Activated T-cell treated with anti-CD3 and anti-CD28 coated beads for 1 hour (primary cell): Measurements from ENCODE around the gene SIRT6.
"Not testable (repeated sequence)": the region's sequence is repeated elsewhere in the genome, so short reads cannot be mapped to it uniquely, and the experiment has no call there.

ENCODE experiments used
- DNase-seq: peaks from one replicate; pipeline ENCODE4 v3.0.0-alpha.2; 2020; ENCODE audit warnings: low read depth

The SIRT6 gene

GRCh38 chr19:4182084-4182810 lies at the start of gene SIRT6, which contains the start of gene ANKRD24:
Gene SIRT6 (minus strand): TSS chr19:4182563. CDS start chr19:4182539, 24 bp downstream.
Gene ANKRD24 (plus strand): TSS chr19:4182689. CDS start chr19:4186426, 3,737 bp downstream.
- DNase-seq, result peak; percentile 95

- DNase-seq, result not testable (repeated sequence)
Observed at GRCh38 chr19:4232139-4232538, 49.8 kb upstream of the SIRT6 start.

GRCh38 chr19:4231521-4231920 lies 49.2 kb upstream of the SIRT6 start:
- not testable (repeated sequence) for DNase-seq

- DNase-seq, result not testable (repeated sequence)
Observed at GRCh38 chr19:4230237-4230636, 47.9 kb upstream of the SIRT6 start.

- no peak for DNase-seq
Observed at GRCh38 chr19:4229179-4229931, 47.0 kb upstream of the SIRT6 start, which contains the start of gene EBI3. Gene EBI3 (plus strand): TSS chr19:4229523. CDS start chr19:4229551, 28 bp downstream.

- DNase-seq, result no peak
Observed at GRCh38 chr19:4228765-4229178, 46.4 kb upstream of the SIRT6 start.

- DNase-seq, result no peak
Observed at GRCh38 chr19:4227771-4228170, 45.4 kb upstream of the SIRT6 start.

- DNase-seq, result no peak
Observed at GRCh38 chr19:4225885-4226284, 43.5 kb upstream of the SIRT6 start.

- no peak for DNase-seq
Observed at GRCh38 chr19:4224470-4224869, 42.1 kb upstream of the SIRT6 start.

GRCh38 chr19:4220188-4220587 lies 37.8 kb upstream of the SIRT6 start:
- no peak for DNase-seq

- DNase-seq, result not testable (repeated sequence)
Observed at GRCh38 chr19:4218523-4218922, 36.2 kb upstream of the SIRT6 start.

GRCh38 chr19:4217429-4218264 lies 35.3 kb upstream of the SIRT6 start:
- no peak for DNase-seq

- DNase-seq, result no peak
Observed at GRCh38 chr19:4216846-4217245, 34.5 kb upstream of the SIRT6 start.

- no peak for DNase-seq
Observed at GRCh38 chr19:4215807-4216206, 33.4 kb upstream of the SIRT6 start.

- no peak for DNase-seq
Observed at GRCh38 chr19:4213116-4213515, 30.8 kb upstream of the SIRT6 start.

- DNase-seq, result no peak
Observed at GRCh38 chr19:4210166-4210731, 27.9 kb upstream of the SIRT6 start.

GRCh38 chr19:4208385-4209094 lies 26.2 kb upstream of the SIRT6 start:
- DNase-seq, result no peak

- DNase-seq, result no peak
Observed at GRCh38 chr19:4206818-4207484, 24.6 kb upstream of the SIRT6 start.

- DNase-seq, result no peak
Observed at GRCh38 chr19:4201798-4202197, 19.4 kb upstream of the SIRT6 start.

GRCh38 chr19:4200940-4201542 lies 18.7 kb upstream of the SIRT6 start:
- no peak for DNase-seq
